HG03175 (cell line): Measurements from ENCODE around the gene CETP.
"Not testable (repeated sequence)": the region's sequence is repeated elsewhere in the genome, so short reads cannot be mapped to it uniquely, and the experiment has no call there.

Experiments
- ATAC-seq: cut with Tn5 transposase; IDR thresholded peaks from one replicate; pipeline ENCODE4 v1.9.1; 2021; ENCODE audit warnings: mild to moderate bottlenecking, moderate library complexity; ENCODE audit not compliant: unreplicated experiment

The CETP gene

GRCh38 chr16:56997264-56997663 lies 35.5 kb downstream of the CETP start:
- ATAC-seq, result no peak

DNA sequence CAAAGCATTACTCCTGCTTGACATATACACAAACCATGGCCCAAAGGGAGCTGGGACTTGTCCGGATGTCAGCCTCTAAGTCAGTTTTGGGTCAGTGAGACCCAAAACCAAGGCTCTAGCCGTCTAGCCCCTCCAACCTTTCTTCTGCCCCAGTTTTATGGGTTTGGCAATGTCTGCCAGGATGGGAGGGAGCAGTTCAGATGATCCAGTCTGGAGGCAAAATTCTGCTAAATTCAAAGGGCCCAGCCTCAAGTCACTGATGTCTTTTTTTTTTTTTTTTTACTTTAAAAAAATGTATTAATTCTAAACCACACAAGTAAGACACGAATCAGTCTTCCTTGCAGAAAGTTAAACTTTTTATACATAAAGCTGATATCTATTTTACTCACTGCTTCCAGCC lies 36.2 kb downstream of the CETP start:
- no peak for ATAC-seq

GRCh38 chr16:56998352-56998751 lies 36.6 kb downstream of the CETP start:
- ATAC-seq, result no peak

DNA sequence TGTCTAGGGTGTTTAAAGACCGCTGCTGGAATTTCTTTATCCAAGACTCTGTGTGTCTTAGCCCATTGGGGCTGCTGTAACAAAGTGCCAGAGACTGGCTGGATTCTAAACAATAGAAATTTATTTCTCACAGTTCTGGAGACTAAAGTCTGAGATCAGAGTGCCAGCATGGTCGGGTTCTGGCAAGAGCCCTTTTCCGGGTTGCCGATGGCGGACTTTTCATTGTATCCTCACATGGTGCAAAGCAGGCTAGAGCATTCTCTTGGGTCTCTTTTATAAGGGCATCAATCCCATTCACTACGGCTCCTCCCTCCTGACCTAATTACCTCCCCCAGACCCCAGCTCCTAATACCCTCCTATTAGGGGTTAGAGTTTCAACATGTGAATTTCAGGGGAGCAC lies 37.1 kb downstream of the CETP start:
- ATAC-seq, result no peak

DNA sequence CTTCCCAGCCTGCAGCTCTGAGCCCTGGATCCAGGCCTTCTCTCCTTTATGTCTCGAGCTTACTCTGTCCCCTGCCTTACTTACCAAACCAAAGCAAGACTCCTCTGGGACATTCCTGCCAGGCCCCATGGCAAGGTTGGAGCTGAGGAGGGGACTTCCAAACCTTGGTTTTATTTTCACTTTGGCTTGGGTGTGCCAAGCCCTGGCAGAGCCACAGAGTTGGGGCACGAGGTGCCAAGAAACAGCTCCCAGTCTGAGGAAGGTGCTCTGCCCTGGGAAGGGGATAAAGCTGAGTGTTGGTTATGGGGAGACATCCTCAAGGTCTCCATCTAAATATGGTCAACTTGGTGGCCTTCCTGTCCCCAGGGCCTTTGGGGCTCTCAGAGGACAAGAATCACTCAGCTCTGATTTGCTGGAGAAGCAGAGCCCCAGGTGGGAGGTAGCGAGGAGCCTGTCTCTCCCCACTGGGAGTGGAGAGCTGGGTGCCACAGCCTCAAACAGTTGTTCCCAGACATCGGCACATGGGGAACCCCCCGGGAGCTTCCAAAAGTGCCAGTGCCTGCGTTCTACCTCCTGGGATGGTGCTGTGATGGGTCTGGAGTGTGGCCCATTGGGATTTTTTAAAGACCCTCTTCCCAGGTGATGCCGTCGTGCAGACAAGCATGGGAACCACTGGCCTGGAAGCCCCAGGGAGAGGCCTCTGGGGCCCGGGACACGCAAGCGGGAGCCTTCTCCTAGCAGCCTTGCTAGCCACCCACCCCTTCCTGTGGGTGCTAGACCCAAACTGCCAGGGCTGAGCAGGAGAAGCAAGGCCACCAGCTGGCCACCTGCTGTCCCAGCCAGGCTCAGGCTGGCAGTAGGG lies 37.9 kb downstream of the CETP start:
- no peak for ATAC-seq

- peak; percentile 56 for ATAC-seq
Measured at GRCh38 chr16:57000271-57001025, 38.7 kb downstream of the CETP start.

DNA sequence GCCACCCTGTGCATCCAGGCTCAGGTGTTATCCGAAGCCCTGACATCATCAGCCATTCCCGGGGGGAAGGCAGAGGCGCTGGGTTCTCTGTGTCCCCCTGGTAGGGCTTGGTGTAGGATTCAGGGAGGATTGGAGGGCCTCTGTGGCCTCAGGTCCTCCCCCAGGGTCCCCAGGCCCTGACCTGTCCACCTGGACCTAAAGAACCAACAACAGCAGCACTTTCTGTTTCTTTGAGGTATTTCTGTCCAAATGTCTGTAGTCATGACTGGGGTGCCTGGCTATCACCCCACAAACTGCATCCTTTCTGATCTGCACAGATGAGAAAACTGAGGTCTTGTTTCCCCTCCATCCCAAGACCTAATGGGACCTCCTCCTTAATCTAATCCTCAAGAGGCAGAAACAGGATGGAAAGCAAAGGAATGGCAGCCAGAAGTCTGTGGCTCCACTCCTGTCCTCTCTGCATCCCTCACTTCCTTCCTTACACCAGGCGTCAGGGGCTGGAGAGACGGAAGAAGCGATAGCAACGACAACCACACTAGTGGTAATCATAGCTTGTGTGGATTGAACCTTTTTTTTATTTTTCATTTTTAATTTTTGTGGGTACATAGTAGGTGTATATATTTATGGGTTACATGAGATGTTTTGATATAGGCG lies 39.4 kb downstream of the CETP start:
- peak; percentile 4 for ATAC-seq

DNA sequence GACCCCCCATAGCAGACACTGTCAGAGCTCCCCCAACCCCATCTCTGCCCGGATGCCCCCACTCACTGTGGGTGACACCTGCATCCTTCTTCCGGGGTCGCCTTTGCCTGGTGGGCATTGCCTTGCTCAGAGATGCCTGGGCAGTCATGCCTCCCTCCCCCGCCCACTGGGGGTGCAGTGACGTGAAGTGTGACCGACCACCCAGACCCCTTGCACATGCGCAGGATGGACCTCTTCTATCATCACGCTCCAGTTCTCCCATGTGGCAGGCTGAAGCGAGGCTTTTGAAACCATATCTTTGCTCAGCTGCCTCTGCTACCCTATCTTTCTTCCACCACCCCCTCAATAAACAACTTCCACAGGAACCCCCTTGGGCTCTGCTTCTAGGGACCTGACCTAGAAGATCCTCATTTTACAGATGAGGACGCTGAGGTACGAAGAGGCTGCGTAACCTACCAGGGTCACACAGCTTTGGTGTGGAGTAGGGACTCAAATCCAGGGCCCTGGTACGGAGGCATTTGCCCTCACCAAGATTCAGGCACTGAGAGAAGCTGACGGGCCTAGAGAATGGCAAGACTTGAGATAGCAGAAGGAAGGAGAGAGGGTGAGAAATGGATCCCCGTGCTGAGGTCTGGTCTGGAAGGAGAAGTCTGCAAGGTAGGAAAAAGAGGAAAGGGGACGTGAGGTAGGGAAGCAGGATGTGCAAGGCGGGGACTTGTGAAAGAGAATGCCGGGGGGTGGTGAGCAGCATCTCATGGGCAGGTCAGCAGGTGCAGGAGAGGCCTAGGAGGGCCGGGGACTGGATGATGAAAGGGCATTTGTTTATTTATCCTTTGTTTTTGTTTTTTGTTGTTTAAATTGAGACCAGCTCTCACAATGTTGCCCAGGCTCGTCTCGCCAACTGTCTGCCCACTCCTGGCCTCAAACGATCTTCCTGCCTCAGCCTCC lies 42.0 kb downstream of the CETP start:
- ATAC-seq, result no peak

DNA sequence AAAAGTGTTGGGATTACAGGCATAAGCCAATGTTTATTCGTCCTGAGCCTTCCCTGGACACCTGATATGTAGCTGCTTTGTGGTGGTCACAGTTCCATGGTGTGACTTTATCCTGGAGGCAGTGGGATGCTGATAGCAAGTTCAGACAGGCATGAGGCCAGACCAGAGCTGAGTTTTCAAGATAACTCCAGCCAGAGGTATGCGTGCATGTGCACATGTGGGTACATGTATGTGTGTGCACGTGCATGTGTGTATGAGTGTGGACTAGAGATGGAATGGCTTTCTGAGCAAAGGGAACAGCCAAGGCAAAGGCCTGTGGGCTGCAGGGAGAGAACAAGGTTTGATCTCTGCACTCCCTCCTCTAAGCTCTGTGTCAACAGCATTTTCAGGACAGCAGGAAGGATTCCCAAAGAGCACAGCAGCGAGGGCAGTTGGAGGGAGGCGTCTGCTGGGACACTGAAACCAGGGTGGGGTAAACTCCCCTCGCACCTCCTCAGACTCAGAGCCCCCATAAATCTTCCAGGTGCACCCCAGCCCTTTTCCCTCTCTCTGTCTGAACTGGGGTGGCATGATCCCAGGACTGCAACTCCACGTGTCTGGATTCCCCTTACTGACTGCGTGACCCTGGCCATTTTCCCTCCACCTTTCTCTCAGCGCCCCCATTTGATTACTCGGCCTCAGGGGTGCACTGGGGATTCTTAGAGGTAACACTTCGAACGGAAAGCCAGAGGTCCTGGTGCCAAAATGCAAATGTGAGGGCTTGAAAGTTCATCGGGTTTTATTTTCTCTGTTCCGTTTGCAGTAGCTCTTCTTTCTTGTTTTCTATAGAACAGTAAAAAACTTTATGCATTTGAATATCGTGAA lies 42.9 kb downstream of the CETP start:
- ATAC-seq, result no peak

DNA sequence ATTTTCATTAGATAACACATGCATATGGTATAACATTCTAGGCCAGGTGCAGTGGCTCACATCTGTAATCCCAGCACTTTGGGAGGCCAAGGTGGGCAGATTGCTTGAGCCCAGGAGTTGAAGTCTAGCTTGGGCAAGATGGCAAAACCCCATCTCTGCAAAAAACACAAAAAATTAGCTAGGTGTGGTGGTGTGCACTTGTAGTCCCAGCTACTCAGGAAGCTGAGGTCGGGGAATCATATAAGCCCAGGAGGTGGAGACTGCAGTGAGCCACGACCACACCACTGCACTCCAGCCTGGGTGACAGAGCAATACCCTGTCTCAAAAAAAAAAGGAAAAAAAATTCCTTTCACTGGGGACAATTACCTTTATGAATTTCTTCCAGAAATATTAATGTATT lies 43.8 kb downstream of the CETP start:
- not testable (repeated sequence) for ATAC-seq

DNA sequence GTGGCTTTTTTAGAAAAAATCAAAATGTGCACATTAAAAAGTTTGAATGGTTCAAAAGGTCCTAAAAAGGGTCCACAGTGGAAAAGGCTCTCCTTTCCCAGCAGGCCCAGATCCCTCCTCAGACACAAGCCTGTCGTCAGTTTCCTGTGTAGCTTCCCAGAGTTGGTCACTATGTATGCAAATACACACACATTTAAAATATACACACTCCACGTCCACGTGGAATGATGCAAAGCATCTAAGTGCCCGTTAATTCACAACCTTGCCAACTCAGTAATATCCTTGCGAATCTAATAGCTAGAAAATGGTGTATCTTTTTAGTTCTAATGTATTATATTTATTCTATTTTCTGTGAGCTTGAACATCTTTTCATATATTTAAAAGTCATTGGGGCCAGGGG lies 45.3 kb downstream of the CETP start:
- no peak for ATAC-seq

GRCh38 chr16:57007530-57007929 lies 45.8 kb downstream of the CETP start:
- ATAC-seq, result no peak

DNA sequence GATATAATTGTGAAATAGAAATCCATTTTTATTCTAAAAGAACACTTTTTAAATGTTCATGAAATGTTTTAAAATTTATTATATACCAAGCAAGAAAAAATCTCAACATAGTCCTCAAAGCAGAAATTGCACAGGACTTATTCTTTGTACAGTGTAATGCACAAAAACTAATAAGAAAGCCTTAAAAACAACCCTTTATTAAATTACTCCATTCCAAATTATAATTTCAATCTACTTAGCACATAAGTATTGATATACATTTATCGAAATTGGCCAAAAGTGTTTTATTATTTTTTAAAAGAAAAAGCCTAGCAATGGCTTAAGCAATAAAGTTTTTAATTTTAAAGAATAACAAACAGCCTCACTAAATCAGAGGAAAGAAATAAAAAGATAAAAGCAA lies 46.7 kb downstream of the CETP start:
- no peak for ATAC-seq

GRCh38 chr16:57009643-57010170 lies 48.0 kb downstream of the CETP start:
- no peak for ATAC-seq

DNA sequence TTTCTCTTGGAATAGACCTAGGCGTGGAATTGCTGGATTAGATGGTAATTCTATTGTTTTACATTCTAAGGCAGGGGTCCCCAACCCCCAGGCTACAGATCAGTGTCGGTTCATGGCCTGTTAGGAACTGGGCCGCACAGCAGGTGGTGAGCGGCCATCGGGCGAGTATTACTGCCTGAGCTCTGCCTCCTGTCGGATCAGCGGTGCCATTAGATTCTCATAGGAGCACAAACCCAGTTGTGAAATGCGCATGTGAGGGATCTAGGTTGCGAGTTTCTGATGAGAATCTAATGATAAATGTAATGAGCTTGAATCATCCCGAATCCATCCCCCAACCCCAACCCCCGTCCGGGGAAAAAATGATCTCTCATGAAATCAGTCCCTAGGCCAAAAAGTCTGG lies 50.6 kb downstream of the CETP start:
- no peak for ATAC-seq

DNA sequence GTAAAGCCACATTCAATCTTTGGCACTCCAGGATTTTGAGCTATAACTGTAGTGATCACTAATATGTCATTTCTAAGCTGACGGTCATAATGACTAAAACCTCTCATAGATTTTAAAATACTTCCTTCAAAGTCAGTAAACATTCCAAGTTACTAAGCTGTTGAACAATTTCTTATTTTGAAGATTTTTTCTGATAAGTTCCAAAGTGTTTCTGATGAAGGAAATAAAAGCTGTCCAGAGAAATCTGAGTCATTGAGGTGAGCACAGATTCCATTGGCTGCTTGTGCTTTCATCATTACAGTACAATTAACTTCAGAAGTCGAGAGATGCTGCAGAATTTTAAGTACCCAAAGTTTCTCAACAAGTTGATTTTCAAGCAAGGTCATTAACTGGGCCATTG lies 51.5 kb downstream of the CETP start:
- ATAC-seq, result no peak

DNA sequence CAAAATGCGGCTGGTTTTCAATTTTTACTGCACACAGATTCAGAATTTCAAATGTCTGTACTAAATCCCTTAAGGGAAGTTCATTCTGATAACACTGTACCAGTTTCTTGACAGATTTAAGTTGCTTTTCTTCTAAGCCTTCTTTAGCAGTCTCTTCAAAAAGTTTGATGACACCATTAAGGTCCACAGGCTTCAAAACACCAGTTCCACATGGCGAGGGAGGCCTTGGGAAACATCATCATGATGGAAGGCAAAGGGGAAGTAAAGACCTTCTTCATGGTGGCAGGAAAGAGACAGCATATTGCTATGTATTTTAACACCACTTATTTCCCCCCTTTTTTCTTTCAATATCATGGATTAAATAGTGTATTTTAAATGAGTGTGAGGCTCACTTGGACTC lies 52.2 kb downstream of the CETP start:
- ATAC-seq, result no peak

GRCh38 chr16:57016301-57016700 lies 54.6 kb downstream of the CETP start:
- no peak for ATAC-seq

DNA sequence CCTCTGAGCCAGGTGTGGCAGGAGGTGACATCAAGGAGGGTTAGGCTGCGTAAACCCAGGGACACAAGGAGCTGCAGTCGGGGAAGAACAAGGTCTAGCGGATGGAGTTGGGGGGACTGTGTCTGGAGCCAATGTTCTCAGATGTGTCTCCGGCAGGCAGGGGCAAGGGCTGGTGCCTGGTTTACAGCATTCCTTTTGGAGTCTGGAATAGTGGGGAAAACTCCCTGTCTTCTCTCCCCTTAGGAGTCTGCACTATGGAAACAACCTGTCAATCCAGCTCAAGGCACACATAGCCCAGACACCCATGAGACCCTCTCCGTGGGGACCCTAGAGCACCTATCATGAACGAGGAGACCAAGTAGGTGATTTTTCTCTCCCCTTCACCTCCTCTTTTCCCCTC lies 55.1 kb downstream of the CETP start:
- no peak for ATAC-seq
